Keratinocyte (primary cell): ENCODE data around the gene SPECC1. TPM values are rescaled to one million over a fixed set of nuclear protein-coding genes. Genes with fewer than 3 reads are reported as not detected.

Source experiments
- DNase-seq: peaks from one replicate; pipeline ENCODE4 v3.0.0-alpha.2; 2011; ENCODE audit warnings: low read depth, missing footprints, low spot score
- FAIRE-seq: peaks from 2 replicates; lab custom pipeline; 2011; peaks lifted over from hg19 to GRCh38; lab: Jason Lieb, UNC
- H2AFZ ChIP-seq: 2 replicates; pipeline ENCODE4 v1.6.0; 2012; ENCODE audit warnings: low read length, control low read depth, inconsistent platforms; ENCODE audit not compliant: control insufficient read depth
- H3K27ac ChIP-seq: 2 replicates; pipeline ENCODE4 v1.5.1; 2011; ENCODE audit warnings: low read length; ENCODE audit not compliant: control insufficient read depth, insufficient read depth
- H3K27me3 ChIP-seq: 3 replicates; pipeline ENCODE4 v1.6.0; 2011; ENCODE audit warnings: low read length; ENCODE audit not compliant: control insufficient read depth, insufficient read depth; ENCODE audit errors: extremely low read depth
- H3K36me3 ChIP-seq, 2 experiments: 2 replicates in 1 of 2; 3 replicates in 1 of 2; pipeline ENCODE4 v1.5.1; 2011; ENCODE audit warnings: low read length in 2 of 2, mild to moderate bottlenecking in 1 of 2; ENCODE audit not compliant: control insufficient read depth in 2 of 2, insufficient read depth in 2 of 2; ENCODE audit errors: extremely low read depth in 1 of 2
- H3K4me1 ChIP-seq: 3 replicates; pipeline ENCODE4 v1.5.1; 2011; ENCODE audit warnings: low read length; ENCODE audit not compliant: control insufficient read depth, insufficient read depth; ENCODE audit errors: extremely low read depth
- H3K4me2 ChIP-seq: 3 replicates; pipeline ENCODE4 v1.6.0; 2011; ENCODE audit warnings: low read depth, low read length; ENCODE audit not compliant: control insufficient read depth, insufficient read depth; ENCODE audit errors: extremely low read depth
- H3K4me3 ChIP-seq, 3 experiments: fragments of 200-600 bp in 1 of 3; sonication (generic) in 1 of 3; 2 replicates in 2 of 3; 3 replicates in 1 of 3; pipeline ENCODE4 v1.5.1; 2011 to 2016; ENCODE audit warnings: low read length in 3 of 3, mild to moderate bottlenecking in 3 of 3, control low read depth in 2 of 3, inconsistent platforms in 1 of 3, low read depth in 1 of 3, mixed read lengths in 1 of 3, mixed run types in 1 of 3, moderate library complexity in 1 of 3; ENCODE audit not compliant: control insufficient read depth in 2 of 3, insufficient read depth in 2 of 3; ENCODE audit errors: extremely low read depth in 1 of 3
- H3K79me2 ChIP-seq: 2 replicates; pipeline ENCODE4 v1.6.0; 2012; ENCODE audit warnings: low read length; ENCODE audit not compliant: control insufficient read depth, insufficient read depth
- H3K9ac ChIP-seq: 3 replicates; pipeline ENCODE4 v1.6.0; 2011; ENCODE audit warnings: low read length; ENCODE audit not compliant: control insufficient read depth, insufficient read depth; ENCODE audit errors: extremely low read depth
- H3K9me1 ChIP-seq: 3 replicates; pipeline ENCODE4 v1.6.0; 2011; ENCODE audit warnings: low read length; ENCODE audit not compliant: control insufficient read depth, insufficient read depth; ENCODE audit errors: extremely low read depth
- H3K9me3 ChIP-seq: 2 replicates; pipeline ENCODE4 v1.5.1; 2012; ENCODE audit warnings: low read depth, low read length; ENCODE audit not compliant: control insufficient read depth
- H4K20me1 ChIP-seq: 3 replicates; pipeline ENCODE4 v1.6.0; 2011; ENCODE audit warnings: low read length; ENCODE audit not compliant: control insufficient read depth, insufficient read depth; ENCODE audit errors: extremely low read depth
- EZH2 ChIP-seq: IDR thresholded peaks from one replicate; pipeline ENCODE4 v1.6.1; 2012; ENCODE audit warnings: inconsistent platforms, mild to moderate bottlenecking, low read length, moderate library complexity
- dilution Hi-C: fragments of 300-500 bp; cut with MboI; formaldehyde crosslinking; loops from one replicate; pipeline ENCODE4 v1.7.0; 2020; ENCODE audit warnings: low sequenced_read_pairs; ENCODE audit not compliant: extremely low pct_ligation_motif_present
- polyA plus RNA-seq, 5 experiments: library from polyadenylated mRNA; depleted of rRNA in 3 of 5; stranded (reverse) in 3 of 5; stranded (forward) in 1 of 5; unstranded in 1 of 5; fragments of >200 nt; gene quantifications; 1 replicate in 1 of 5; 2 replicates in 3 of 5; 3 replicates in 1 of 5; pipeline versions ENCODE4 v1.2.1 to v1.2.3, GENCODE V29; 2011 to 2012; ENCODE audit warnings: missing spikeins in 2 of 5, low read depth in 1 of 5, low replicate concordance in 1 of 5
- TF ChIP-seq, protein P1 (sequence below), 3 experiments: IDR thresholded peaks in 1 of 3; conservative IDR thresholded peaks in 1 of 3; optimal IDR thresholded peaks in 1 of 3; 2 replicates in 2 of 3; 3 replicates in 1 of 3; pipeline versions ENCODE3 to v1.5.1; 2011; ENCODE audit warnings: low read length in 3 of 3, mild to moderate bottlenecking in 3 of 3, moderate library complexity in 2 of 3, control low read depth in 1 of 3, inconsistent platforms in 1 of 3; ENCODE audit not compliant: insufficient read depth in 2 of 3; ENCODE audit errors: extremely low read depth in 1 of 3

The SPECC1 gene
- polyA plus RNA-seq, 1 donor (not counting 4 experiments of a cell fraction or from before 2014, with no cell fraction given), result 20.9 TPM

DNA sequence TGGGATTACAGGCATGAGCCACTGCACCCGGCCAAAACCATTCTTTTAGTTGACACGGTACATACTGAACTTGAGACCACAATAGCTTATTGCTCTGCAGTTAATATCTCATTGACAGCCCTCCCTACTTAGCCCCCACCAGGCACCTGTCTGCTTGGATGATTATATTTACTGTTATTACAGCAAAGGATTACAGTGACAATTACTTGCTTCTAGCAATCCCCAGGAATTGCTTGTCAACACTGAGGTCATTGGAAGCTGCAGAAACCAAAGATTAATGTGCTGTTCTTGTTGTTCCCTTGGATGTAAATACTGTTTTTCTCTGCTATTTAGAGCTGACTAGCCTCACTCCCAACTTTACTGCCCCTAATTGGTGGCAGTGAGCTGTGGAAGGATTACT is 247.0 kb downstream of the SPECC1 start:
- no peaks in the 10 kb centered on the region for H3K9me1 ChIP-seq
- no peaks in the 10 kb centered on the region for H3K27me3 ChIP-seq
- dilution Hi-C loops, result no loop called here
- DNase-seq (no peak), FAIRE-seq (no peak)
- no peak overlapping the region for H3K4me3 ChIP-seq
- TF ChIP-seq EZH2, result no peak
- TF ChIP-seq, protein P1, sequence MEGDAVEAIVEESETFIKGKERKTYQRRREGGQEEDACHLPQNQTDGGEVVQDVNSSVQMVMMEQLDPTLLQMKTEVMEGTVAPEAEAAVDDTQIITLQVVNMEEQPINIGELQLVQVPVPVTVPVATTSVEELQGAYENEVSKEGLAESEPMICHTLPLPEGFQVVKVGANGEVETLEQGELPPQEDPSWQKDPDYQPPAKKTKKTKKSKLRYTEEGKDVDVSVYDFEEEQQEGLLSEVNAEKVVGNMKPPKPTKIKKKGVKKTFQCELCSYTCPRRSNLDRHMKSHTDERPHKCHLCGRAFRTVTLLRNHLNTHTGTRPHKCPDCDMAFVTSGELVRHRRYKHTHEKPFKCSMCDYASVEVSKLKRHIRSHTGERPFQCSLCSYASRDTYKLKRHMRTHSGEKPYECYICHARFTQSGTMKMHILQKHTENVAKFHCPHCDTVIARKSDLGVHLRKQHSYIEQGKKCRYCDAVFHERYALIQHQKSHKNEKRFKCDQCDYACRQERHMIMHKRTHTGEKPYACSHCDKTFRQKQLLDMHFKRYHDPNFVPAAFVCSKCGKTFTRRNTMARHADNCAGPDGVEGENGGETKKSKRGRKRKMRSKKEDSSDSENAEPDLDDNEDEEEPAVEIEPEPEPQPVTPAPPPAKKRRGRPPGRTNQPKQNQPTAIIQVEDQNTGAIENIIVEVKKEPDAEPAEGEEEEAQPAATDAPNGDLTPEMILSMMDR (optimal IDR thresholded peaks at IDR 0.05 in 1 of 3, IDR thresholded peaks at IDR 0.05 in 1 of 3, conservative IDR thresholded peaks at IDR 0.05 in 1 of 3; ENCODE audit: extremely low read depth in 1 of 3, insufficient read depth in 2 of 3, low read length in 3 of 3), result no peak
- H2AFZ ChIP-seq, result no peak overlapping the region
- peaks cover 3% of the 10 kb centered on the region for H3K4me1 ChIP-seq
- H3K27ac ChIP-seq, result no peak overlapping the region
- no peaks in the 10 kb centered on the region for H4K20me1 ChIP-seq
- H3K79me2 ChIP-seq, result no peaks in the 10 kb centered on the region
- no peaks in the 10 kb centered on the region for H3K9me3 ChIP-seq
- no peak overlapping the region for H3K4me2 ChIP-seq
- H3K36me3 ChIP-seq, result peaks cover 16 to 17% of the 10 kb centered on the region in 2 experiments
- no peak overlapping the region for H3K9ac ChIP-seq

DNA sequence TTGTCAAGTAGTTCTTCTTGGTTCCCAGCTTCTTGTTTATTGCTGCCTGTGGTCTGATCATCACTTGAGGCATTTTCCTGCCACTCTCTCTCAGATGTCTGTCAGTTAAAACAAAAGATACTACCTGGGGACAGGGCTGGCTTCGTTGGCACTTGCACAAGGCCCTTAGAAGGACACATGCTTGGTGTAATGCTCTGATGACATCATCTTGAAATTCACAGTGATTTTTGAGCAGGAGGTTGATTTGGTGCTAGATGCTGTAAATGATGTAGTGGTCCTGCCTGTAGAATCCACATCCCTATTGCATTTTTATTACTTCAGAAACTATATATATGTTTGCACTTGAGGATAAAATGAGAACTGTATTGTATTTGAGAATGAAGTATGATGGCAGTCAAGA is 247.8 kb downstream of the SPECC1 start:
- H2AFZ ChIP-seq, result no peak overlapping the region
- H3K9me1 ChIP-seq, result no peaks in the 10 kb centered on the region
- H3K36me3 ChIP-seq, result peaks cover 16 to 17% of the 10 kb centered on the region in 2 experiments
- no peaks in the 10 kb centered on the region for H3K79me2 ChIP-seq
- H3K9me3 ChIP-seq, result no peaks in the 10 kb centered on the region
- H3K9ac ChIP-seq, result no peak overlapping the region
- DNase-seq (no peak), FAIRE-seq (no peak)
- no peaks in the 10 kb centered on the region for H3K27me3 ChIP-seq
- dilution Hi-C loops, result no loop called here
- TF ChIP-seq, protein P1 (optimal IDR thresholded peaks at IDR 0.05 in 1 of 3, IDR thresholded peaks at IDR 0.05 in 1 of 3, conservative IDR thresholded peaks at IDR 0.05 in 1 of 3; ENCODE audit: extremely low read depth in 1 of 3, insufficient read depth in 2 of 3, low read length in 3 of 3), result no peak
- no peak for TF ChIP-seq EZH2
- no peak overlapping the region for H3K4me2 ChIP-seq
- no peak overlapping the region for H3K4me3 ChIP-seq
- no peaks in the 10 kb centered on the region for H4K20me1 ChIP-seq
- peaks cover 3% of the 10 kb centered on the region for H3K4me1 ChIP-seq
- H3K27ac ChIP-seq, result no peak overlapping the region
